GM18907 (cell line): ENCODE measurements around the gene IRX5.

Source experiments
- ATAC-seq: cut with Tn5 transposase; IDR thresholded peaks from one replicate; pipeline ENCODE4 v1.9.1; 2021; ENCODE audit warnings: mild to moderate bottlenecking, moderate library complexity; ENCODE audit not compliant: unreplicated experiment

The IRX5 gene

GRCh38 chr16:54944002-54944401, 13.3 kb downstream of the IRX5 start:
- ATAC-seq = no peak

- no peak for ATAC-seq
These were observed 14.4 kb downstream of the IRX5 start for GRCh38 chr16:54945063-54945462.

- no peak for ATAC-seq
These were observed 16.2 kb downstream of the IRX5 start for GRCh38 chr16:54946909-54947308.

GRCh38 chr16:54947616-54948015, 17.0 kb downstream of the IRX5 start:
- no peak for ATAC-seq

- no peak for ATAC-seq
These were observed 21.5 kb downstream of the IRX5 start for GRCh38 chr16:54952195-54952594.

GRCh38 chr16:54953461-54953860, 22.8 kb downstream of the IRX5 start:
- no peak for ATAC-seq

- no peak for ATAC-seq
These were observed 23.6 kb downstream of the IRX5 start for GRCh38 chr16:54954220-54954619.

- ATAC-seq = no peak
These were observed 25.1 kb downstream of the IRX5 start for GRCh38 chr16:54955757-54956156.

- ATAC-seq = no peak
These were observed 26.9 kb downstream of the IRX5 start for GRCh38 chr16:54957403-54958166.

GRCh38 chr16:54962045-54962444, 31.4 kb downstream of the IRX5 start:
- ATAC-seq = no peak

- ATAC-seq = no peak
These were observed 33.6 kb downstream of the IRX5 start for GRCh38 chr16:54964239-54964638.

GRCh38 chr16:54965464-54965863, 34.8 kb downstream of the IRX5 start:
- ATAC-seq = no peak

- no peak for ATAC-seq
These were observed 37.3 kb downstream of the IRX5 start for GRCh38 chr16:54968011-54968410.

- ATAC-seq = no peak
These were observed 38.1 kb downstream of the IRX5 start for GRCh38 chr16:54968784-54969183.

GRCh38 chr16:54970016-54970415, 39.4 kb downstream of the IRX5 start:
- no peak for ATAC-seq

GRCh38 chr16:54974367-54974766, 43.7 kb downstream of the IRX5 start:
- ATAC-seq = no peak

GRCh38 chr16:54976651-54977200, 46.1 kb downstream of the IRX5 start:
- ATAC-seq = no peak

- ATAC-seq = no peak
These were observed 46.5 kb downstream of the IRX5 start for GRCh38 chr16:54977211-54977610.

GRCh38 chr16:54980821-54981220, 50.2 kb downstream of the IRX5 start:
- no peak for ATAC-seq
